Activated T-helper 9 cell treated with anti-CD3 and anti-CD28 coated beads, Interleukin-2, amount 50 U/mL, for 16 hours (primary cell): ENCODE results near the gene SETD5.

Experiments used
- DNase-seq: peaks from one replicate; pipeline ENCODE4 v3.0.0-alpha.2; 2020; ENCODE audit warnings: low read depth

Gene SETD5

GRCh38 chr3:9387322-9387655 is 10.1 kb upstream of the SETD5 start:
- no peak for DNase-seq

- DNase-seq = no peak
These were observed 9.3 kb upstream of the SETD5 start for GRCh38 chr3:9388142-9388541.

- no peak for DNase-seq
These were observed 8.7 kb upstream of the SETD5 start for GRCh38 chr3:9388562-9389272.

- DNase-seq = no peak
These were observed 7.0 kb upstream of the SETD5 start for GRCh38 chr3:9390265-9390888.

- no peak for DNase-seq
These were observed 5.4 kb upstream of the SETD5 start for GRCh38 chr3:9392041-9392440.

GRCh38 chr3:9395570-9396300 is 1.7 kb upstream of the SETD5 start:
- DNase-seq = no peak

GRCh38 chr3:9396301-9396631 is 1.1 kb upstream of the SETD5 start:
- peak; percentile 64 for DNase-seq

GRCh38 chr3:9396632-9397331 is 633 bp upstream of the SETD5 start:
- peak; percentile 98 for DNase-seq

GRCh38 chr3:9397906-9398699 is 688 bp downstream of the SETD5 start:
- peak; percentile 13 for DNase-seq

GRCh38 chr3:9398700-9399336 is 1.4 kb downstream of the SETD5 start:
- DNase-seq = peak; percentile 6

- DNase-seq = no peak
These were observed 1.9 kb downstream of the SETD5 start for GRCh38 chr3:9399337-9399703.

GRCh38 chr3:9399746-9400145 is 2.3 kb downstream of the SETD5 start:
- DNase-seq = no peak

- DNase-seq = no peak
These were observed 3.2 kb downstream of the SETD5 start for GRCh38 chr3:9400616-9401015.

- no peak for DNase-seq
These were observed 4.6 kb downstream of the SETD5 start for GRCh38 chr3:9401986-9402385.

GRCh38 chr3:9402410-9403228 is 5.2 kb downstream of the SETD5 start:
- no peak for DNase-seq

GRCh38 chr3:9403463-9403862 is 6.0 kb downstream of the SETD5 start:
- no peak for DNase-seq

GRCh38 chr3:9404680-9405079 is 7.3 kb downstream of the SETD5 start:
- DNase-seq = no peak

- no peak for DNase-seq
These were observed 8.3 kb downstream of the SETD5 start for GRCh38 chr3:9405756-9406155.

- DNase-seq = no peak
These were observed 9.6 kb downstream of the SETD5 start for GRCh38 chr3:9406856-9407626.

- no peak for DNase-seq
These were observed 10.6 kb downstream of the SETD5 start for GRCh38 chr3:9408061-9408460.
